HEK293 (cell line): Measurements from ENCODE around the gene PITPNC1.

Experiments used
- KLF10 ChIP-seq: fragments of 450-650 bp; IDR thresholded peaks from 2 replicates; pipeline ENCODE4 v1.5.1; 2018; ENCODE audit warnings: missing biosample characterization, mild to moderate bottlenecking, missing genetic modification characterization
- ZNF239 ChIP-seq: fragments of 450-650 bp; formaldehyde crosslinking; IDR thresholded peaks from 2 replicates; pipeline ENCODE4 v1.5.1; 2016; ENCODE audit warnings: missing biosample characterization, missing genetic modification characterization
- TF ChIP-seq, protein P1 (sequence below): sonication (generic); formaldehyde crosslinking; IDR thresholded peaks from 2 replicates; pipeline ENCODE4 v1.8.1; 2022; ENCODE audit warnings: mild to moderate bottlenecking, moderate library complexity, missing genetic modification reagents
- TF ChIP-seq, protein P2 (sequence below): fragments of 450-650 bp; formaldehyde crosslinking; IDR thresholded peaks from 2 replicates; pipeline ENCODE4 v1.5.1; 2016; ENCODE audit warnings: missing biosample characterization, missing genetic modification characterization

DNA sequence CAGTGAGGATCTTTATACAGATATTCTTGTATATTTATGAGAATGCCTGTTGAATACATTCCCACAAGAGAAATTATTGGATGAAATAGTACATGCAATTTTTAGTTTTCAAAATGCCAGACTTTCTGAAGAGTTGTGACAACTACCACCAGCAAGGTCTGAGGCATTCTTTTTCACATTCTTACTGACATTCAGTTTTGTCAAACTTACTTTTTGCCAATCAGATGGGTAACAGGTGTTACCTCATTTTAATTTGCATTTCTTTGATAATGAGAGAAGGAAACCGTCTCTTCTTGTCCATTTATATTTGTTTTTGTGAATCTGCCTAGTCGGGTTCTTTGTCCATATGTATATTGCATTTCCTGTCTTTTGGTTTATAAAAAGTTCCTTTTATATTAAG lies 364.9 kb downstream of the PITPNC1 start:
- no peak for TF ChIP-seq ZNF239 (tag by site-specific recombination)
- no peak for TF ChIP-seq KLF10 (tag by site-specific recombination)
- TF ChIP-seq, protein P1, sequence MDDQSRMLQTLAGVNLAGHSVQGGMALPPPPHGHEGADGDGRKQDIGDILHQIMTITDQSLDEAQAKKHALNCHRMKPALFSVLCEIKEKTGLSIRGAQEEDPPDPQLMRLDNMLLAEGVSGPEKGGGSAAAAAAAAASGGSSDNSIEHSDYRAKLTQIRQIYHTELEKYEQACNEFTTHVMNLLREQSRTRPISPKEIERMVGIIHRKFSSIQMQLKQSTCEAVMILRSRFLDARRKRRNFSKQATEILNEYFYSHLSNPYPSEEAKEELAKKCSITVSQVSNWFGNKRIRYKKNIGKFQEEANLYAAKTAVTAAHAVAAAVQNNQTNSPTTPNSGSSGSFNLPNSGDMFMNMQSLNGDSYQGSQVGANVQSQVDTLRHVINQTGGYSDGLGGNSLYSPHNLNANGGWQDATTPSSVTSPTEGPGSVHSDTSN = no peak
- TF ChIP-seq, protein P2, sequence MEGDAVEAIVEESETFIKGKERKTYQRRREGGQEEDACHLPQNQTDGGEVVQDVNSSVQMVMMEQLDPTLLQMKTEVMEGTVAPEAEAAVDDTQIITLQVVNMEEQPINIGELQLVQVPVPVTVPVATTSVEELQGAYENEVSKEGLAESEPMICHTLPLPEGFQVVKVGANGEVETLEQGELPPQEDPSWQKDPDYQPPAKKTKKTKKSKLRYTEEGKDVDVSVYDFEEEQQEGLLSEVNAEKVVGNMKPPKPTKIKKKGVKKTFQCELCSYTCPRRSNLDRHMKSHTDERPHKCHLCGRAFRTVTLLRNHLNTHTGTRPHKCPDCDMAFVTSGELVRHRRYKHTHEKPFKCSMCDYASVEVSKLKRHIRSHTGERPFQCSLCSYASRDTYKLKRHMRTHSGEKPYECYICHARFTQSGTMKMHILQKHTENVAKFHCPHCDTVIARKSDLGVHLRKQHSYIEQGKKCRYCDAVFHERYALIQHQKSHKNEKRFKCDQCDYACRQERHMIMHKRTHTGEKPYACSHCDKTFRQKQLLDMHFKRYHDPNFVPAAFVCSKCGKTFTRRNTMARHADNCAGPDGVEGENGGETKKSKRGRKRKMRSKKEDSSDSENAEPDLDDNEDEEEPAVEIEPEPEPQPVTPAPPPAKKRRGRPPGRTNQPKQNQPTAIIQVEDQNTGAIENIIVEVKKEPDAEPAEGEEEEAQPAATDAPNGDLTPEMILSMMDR (tag by site-specific recombination) = no peak
